Loucy (cell line): ENCODE measurements around the gene GNAQ.

ENCODE experiments used
- EZH2phosphoT487 ChIP-seq: fragments of 200-600 bp; IDR thresholded peaks from 2 replicates; pipeline ENCODE4 v1.6.1; 2018; ENCODE audit warnings: antibody characterized with exemption, mild to moderate bottlenecking, moderate library complexity, borderline replicate concordance
- TF ChIP-seq, protein P1 (sequence below): fragments of 200-600 bp; sonication (generic); conservative IDR thresholded peaks from 2 replicates; pipeline ENCODE4 v1.5.1; 2014; ENCODE audit warnings: mild to moderate bottlenecking, antibody characterized with exemption, low read length

DNA sequence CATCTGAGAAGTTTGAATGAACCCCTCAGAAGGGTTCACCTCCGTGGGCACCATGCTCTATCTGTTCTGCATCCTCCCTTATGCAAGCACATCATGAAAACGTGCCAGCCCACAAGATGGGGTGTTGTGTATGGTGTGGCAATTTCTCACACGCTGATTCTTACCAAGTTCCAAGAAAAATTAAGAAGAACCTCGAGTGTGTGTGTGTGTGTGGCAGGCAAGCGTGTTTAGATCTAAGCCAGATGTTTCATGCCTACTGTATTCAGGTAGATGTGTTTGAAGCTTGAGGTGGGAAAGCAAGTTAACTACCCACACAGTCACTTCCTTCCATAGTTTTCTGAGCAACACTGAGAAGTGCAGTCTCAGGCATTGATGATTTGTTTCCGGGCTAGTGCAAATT lies 305.8 kb downstream of the GNAQ start:
- TF ChIP-seq, protein P1, sequence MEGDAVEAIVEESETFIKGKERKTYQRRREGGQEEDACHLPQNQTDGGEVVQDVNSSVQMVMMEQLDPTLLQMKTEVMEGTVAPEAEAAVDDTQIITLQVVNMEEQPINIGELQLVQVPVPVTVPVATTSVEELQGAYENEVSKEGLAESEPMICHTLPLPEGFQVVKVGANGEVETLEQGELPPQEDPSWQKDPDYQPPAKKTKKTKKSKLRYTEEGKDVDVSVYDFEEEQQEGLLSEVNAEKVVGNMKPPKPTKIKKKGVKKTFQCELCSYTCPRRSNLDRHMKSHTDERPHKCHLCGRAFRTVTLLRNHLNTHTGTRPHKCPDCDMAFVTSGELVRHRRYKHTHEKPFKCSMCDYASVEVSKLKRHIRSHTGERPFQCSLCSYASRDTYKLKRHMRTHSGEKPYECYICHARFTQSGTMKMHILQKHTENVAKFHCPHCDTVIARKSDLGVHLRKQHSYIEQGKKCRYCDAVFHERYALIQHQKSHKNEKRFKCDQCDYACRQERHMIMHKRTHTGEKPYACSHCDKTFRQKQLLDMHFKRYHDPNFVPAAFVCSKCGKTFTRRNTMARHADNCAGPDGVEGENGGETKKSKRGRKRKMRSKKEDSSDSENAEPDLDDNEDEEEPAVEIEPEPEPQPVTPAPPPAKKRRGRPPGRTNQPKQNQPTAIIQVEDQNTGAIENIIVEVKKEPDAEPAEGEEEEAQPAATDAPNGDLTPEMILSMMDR = no peak
- no peak for TF ChIP-seq EZH2phosphoT487
